ENCODE results near the gene CSNK1D.
"Not testable (repeated sequence)": the region's sequence is repeated elsewhere in the genome, so short reads cannot be mapped to it uniquely, and the experiment has no call there.

Gene CSNK1D

GRCh38 chr17:82205720-82206508, 67.6 kb downstream of the CSNK1D start:
- DNase-seq, result peak; percentile 65

- no peak for DNase-seq
These were observed 68.4 kb downstream of the CSNK1D start for GRCh38 chr17:82204831-82205719.

- DNase-seq, result no peak
These were observed 69.6 kb downstream of the CSNK1D start for GRCh38 chr17:82203920-82204319.

GRCh38 chr17:82202981-82203380, 70.5 kb downstream of the CSNK1D start:
- DNase-seq, result no peak

GRCh38 chr17:82201498-82201910, 72.0 kb downstream of the CSNK1D start:
- DNase-seq, result peak; percentile 27

- DNase-seq, result no peak
These were observed 72.6 kb downstream of the CSNK1D start for GRCh38 chr17:82200743-82201497.

GRCh38 chr17:82200135-82200534, 73.4 kb downstream of the CSNK1D start:
- DNase-seq, result no peak

GRCh38 chr17:82199496-82199895, 74.0 kb downstream of the CSNK1D start:
- DNase-seq, result no peak

- DNase-seq, result no peak
These were observed 75.4 kb downstream of the CSNK1D start for GRCh38 chr17:82198092-82198491.

GRCh38 chr17:82195675-82196672, 77.5 kb downstream of the CSNK1D start:
- DNase-seq, result no peak

GRCh38 chr17:82194765-82195164, 78.7 kb downstream of the CSNK1D start:
- DNase-seq, result no peak

- no peak for DNase-seq
These were observed 79.8 kb downstream of the CSNK1D start for GRCh38 chr17:82193520-82194220.

GRCh38 chr17:82193050-82193449, 80.5 kb downstream of the CSNK1D start:
- not testable (repeated sequence) for DNase-seq

All from NCI-H2227 treated with DMSO at 0.1 percent for 48 hours (cell line).